Neutrophil (primary cell): ENCODE results near the gene PRDM13.

Experiments used
- H3K27ac ChIP-seq: fragments of 200-600 bp; sonication (generic); 2 replicates; pipeline ENCODE4 v1.5.1; 2016; ENCODE audit warnings: mild to moderate bottlenecking, moderate library complexity
- H3K27me3 ChIP-seq: fragments of 200-600 bp; sonication (generic); 2 replicates; pipeline ENCODE4 v1.6.0; 2016; ENCODE audit warnings: mild to moderate bottlenecking
- H3K36me3 ChIP-seq: fragments of 200-600 bp; sonication (generic); 2 replicates; pipeline ENCODE4 v1.5.1; 2017
- H3K4me1 ChIP-seq, 2 experiments: fragments of 200-600 bp in 1 of 2; sonication (generic) in 1 of 2; 1 replicate in 1 of 2; 2 replicates in 1 of 2; pipeline versions ENCODE4 v1.5.1 to v1.6.1; 2013 to 2016; ENCODE audit warnings: low read depth in 1 of 2, low read length in 1 of 2, mild to moderate bottlenecking in 1 of 2, moderate library complexity in 1 of 2; ENCODE audit not compliant: control insufficient read depth in 1 of 2, insufficient read depth in 1 of 2
- H3K4me3 ChIP-seq, 2 experiments: fragments of 200-600 bp in 1 of 2; sonication (generic) in 1 of 2; 1 replicate in 1 of 2; 2 replicates in 1 of 2; pipeline ENCODE4 v1.5.1; 2013 to 2016; ENCODE audit warnings: low read depth in 1 of 2, low read length in 1 of 2, mild to moderate bottlenecking in 1 of 2, moderate library complexity in 1 of 2
- H3K9me3 ChIP-seq: fragments of 200-600 bp; sonication (generic); 2 replicates; pipeline ENCODE4 v1.5.1; 2016
- TF ChIP-seq, protein P1 (sequence below): fragments of 200-600 bp; sonication (generic); IDR thresholded peaks from 2 replicates; pipeline ENCODE4 v1.5.1; 2016; ENCODE audit warnings: antibody characterized with exemption

PRDM13 gene

DNA sequence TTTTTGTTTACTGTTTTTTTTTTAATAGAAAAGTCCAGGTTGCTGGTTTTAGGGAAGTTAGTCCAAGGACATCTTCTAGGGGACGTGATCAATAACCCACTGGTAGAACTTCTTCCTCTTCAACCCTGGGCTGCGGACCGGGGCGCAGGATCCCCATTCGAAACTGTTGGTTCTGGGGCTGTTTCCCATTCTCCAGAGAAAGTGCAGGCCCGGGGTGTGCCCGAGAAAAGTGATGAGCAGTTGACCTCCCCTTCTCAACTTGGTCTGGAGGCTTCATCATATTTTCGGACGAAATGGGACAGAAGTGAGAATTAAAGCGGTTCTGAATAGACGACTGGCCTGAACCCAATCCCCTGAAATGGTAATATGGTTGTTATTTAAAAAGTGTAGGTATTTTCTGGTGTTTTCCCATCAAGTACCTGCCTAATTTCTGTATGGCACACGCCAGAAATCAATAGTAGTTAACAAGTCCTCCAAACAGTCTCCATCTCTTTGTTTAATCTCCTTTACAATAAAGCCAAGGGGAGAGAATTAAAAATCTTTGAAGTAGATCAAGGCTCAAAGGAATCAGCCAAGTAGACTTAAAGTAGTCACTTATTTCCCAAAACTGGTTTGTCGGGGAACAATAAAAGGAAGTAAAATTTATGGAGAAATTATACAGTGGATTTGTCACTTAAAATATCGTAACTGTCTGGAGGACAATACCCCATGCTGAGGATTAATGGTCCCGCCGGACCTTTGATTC, 550 bp upstream of the PRDM13 start:
- TF ChIP-seq, protein P1, sequence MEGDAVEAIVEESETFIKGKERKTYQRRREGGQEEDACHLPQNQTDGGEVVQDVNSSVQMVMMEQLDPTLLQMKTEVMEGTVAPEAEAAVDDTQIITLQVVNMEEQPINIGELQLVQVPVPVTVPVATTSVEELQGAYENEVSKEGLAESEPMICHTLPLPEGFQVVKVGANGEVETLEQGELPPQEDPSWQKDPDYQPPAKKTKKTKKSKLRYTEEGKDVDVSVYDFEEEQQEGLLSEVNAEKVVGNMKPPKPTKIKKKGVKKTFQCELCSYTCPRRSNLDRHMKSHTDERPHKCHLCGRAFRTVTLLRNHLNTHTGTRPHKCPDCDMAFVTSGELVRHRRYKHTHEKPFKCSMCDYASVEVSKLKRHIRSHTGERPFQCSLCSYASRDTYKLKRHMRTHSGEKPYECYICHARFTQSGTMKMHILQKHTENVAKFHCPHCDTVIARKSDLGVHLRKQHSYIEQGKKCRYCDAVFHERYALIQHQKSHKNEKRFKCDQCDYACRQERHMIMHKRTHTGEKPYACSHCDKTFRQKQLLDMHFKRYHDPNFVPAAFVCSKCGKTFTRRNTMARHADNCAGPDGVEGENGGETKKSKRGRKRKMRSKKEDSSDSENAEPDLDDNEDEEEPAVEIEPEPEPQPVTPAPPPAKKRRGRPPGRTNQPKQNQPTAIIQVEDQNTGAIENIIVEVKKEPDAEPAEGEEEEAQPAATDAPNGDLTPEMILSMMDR, result no peak
- Histone ChIP-seq H3K27ac (no peak overlapping the region), H3K9me3 (no peaks in the 10 kb centered on the region), H3K27me3 (peaks cover 100% of the 10 kb centered on the region), H3K4me3 (no peak overlapping the region), H3K4me1 (peaks cover 15% of the 10 kb centered on the region in 2 experiments), H3K36me3 (no peaks in the 10 kb centered on the region)

DNA sequence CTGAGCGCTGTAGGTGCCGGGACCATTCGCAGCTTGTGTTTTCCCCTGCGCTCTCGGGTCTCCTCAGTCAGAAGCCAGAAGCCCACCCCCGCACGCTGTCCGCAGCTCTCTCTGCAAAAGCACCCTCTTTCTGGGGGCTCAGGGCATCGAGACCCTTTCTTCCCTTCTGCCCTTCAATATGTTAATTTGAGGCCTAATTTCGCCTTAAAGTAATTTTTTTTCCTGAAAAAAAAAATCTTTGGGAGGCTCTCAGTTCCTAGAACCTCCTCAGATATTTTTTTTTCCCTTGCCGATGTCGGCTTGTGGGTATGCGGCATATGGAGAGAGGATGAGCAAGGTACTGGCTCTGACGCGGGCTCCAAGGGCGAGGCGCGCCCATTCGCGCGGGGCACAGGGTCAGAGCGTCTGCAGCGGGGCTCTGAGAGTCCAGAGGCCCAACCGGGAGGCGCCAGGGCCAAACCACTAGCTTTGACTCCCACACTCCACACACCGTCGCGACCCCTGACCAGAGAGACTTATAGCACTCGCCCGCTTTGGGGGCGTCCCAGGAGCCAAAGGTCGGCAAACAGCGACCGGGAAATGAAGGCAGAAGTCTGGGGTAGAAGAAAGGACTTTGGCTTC, 893 bp downstream of the PRDM13 start:
- TF ChIP-seq, protein P1, result no peak
- Histone ChIP-seq H3K27ac (no peak overlapping the region), H3K36me3 (no peaks in the 10 kb centered on the region), H3K4me1 (peaks cover 14 to 15% of the 10 kb centered on the region in 2 experiments), H3K4me3 (no peak overlapping the region), H3K27me3 (peaks cover 100% of the 10 kb centered on the region), H3K9me3 (no peaks in the 10 kb centered on the region)

DNA sequence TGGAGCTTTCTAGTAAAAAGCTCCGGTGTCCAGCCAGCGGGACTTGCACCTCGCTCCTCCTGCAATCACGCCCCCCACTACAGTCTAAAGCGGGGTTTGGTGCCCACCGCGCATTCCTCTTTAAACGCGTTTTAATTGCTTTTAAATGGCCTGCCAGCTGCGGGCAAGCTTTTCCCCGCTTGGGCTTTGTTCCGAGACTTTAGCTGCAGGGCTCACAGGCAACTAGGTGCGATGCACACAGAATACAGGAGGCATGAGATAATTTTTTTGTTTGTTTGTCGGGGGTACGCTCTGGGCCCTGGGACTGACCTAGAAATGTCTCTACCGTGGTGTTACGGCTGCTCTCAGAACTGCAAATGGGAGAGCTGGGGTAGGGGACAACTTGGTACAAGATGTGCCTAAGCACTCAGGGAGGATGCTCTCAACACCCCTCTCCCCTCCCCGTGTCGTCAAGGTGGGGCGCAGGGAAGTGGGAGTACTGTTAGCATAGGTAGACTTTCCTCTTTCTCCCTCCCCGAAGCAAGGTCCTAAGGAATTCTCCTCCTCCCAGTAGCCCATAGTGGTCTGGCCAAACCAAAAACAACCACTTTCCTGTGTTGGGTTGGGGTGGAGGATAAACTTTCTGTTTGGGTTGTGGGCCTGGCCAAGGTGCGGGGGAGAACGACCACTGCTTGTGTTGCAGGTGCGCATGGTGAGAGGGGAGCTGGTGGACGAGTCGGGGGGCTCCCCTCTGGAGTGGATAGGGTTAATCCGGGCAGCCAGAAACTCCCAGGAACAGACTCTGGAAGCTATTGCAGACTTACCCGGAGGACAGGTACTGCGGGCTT, 1.6 kb downstream of the PRDM13 start:
- Histone ChIP-seq H3K36me3 (no peaks in the 10 kb centered on the region), H3K4me3 (no peak overlapping the region), H3K27ac (no peak overlapping the region), H3K9me3 (no peaks in the 10 kb centered on the region), H3K27me3 (peaks cover 100% of the 10 kb centered on the region), H3K4me1 (peaks cover 12 to 16% of the 10 kb centered on the region in 2 experiments)
- TF ChIP-seq, protein P1, result no peak

DNA sequence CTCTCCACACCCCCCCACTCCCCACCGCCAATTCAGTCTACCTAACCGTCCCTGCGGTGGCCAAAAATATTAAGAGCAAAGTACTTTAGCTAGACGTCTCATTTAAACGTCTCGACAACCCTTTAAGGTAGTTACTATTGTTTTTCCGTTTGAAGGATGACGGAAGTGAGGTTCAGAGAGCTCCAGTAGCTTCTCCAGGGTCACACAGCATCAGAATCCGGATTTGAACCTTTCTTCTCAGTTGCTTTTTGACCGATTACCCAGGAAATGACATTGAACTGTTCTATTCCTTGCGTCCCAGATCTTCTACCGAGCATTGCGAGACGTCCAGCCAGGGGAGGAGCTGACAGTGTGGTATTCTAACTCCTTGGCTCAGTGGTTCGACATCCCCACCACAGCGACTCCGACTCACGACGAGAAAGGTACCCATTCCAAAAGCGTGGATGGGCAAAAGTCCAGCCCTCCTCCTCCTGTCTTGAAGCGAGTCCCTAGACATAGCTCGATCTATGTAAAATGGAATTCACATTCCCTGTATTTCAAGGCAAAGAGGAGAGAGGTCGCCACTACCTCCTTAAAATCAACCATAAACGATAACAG, 2.4 kb downstream of the PRDM13 start:
- TF ChIP-seq, protein P1, result no peak
- H3K4me1 ChIP-seq, result peaks cover 13% of the 10 kb centered on the region in 2 experiments
- no peaks in the 10 kb centered on the region for H3K9me3 ChIP-seq
- no peak overlapping the region for H3K4me3 ChIP-seq
- no peak overlapping the region for H3K27ac ChIP-seq
- H3K36me3 ChIP-seq, result no peaks in the 10 kb centered on the region
- H3K27me3 ChIP-seq, result peaks cover 100% of the 10 kb centered on the region

DNA sequence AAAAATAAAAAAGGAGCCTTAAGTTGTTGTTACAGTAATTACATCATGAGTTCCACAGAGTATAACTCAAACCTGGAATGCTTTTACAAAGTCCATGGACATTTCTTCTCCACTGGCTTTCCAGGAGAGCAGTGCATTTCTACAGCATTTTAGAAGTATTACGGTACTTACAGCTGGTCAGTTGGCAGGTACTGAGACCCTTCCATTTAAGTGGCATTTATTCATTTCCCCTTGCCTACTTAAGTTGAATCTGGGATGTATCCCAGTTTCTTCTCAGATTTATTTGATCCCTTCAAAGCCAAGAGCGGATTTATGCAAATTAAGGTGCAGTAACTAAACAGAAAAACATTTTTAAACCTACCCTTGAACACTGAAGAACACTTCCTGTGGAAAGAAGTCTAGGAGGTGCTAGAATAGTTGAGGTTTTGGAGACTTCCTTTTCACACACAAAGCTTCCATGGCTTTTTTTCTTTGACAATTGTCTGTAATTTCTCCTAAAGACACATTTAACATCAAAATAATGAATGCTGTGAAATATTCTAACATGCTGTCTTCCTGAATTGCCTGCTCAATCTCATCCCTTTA, 3.4 kb downstream of the PRDM13 start:
- Histone ChIP-seq H3K36me3 (no peaks in the 10 kb centered on the region), H3K9me3 (no peaks in the 10 kb centered on the region), H3K27me3 (peaks cover 100% of the 10 kb centered on the region), H3K27ac (no peak overlapping the region), H3K4me3 (no peak overlapping the region), H3K4me1 (peaks cover 16 to 20% of the 10 kb centered on the region in 2 experiments)
- TF ChIP-seq, protein P1, result no peak
